ENCODE data around the gene CIBAR2.
A peak's percentile ranks its signal among the peaks of the same experiment; 100 is the strongest.
"Not testable (repeated sequence)": the region's sequence is repeated elsewhere in the genome, so short reads cannot be mapped to it uniquely, and the experiment has no call there.

The CIBAR2 gene

GRCh38 chr16:85065099-85065498 is 47.2 kb downstream of the CIBAR2 start:
- no peak for DNase-seq (ENCODE audit: extremely low read depth in 1 of 2, low read depth in 1 of 2)

GRCh38 chr16:85064186-85064585 is 48.1 kb downstream of the CIBAR2 start:
- no peak for DNase-seq (ENCODE audit: extremely low read depth in 1 of 2, low read depth in 1 of 2)

GRCh38 chr16:85062845-85063244 is 49.4 kb downstream of the CIBAR2 start:
- DNase-seq (ENCODE audit: extremely low read depth in 1 of 2, low read depth in 1 of 2): no peak

DNA sequence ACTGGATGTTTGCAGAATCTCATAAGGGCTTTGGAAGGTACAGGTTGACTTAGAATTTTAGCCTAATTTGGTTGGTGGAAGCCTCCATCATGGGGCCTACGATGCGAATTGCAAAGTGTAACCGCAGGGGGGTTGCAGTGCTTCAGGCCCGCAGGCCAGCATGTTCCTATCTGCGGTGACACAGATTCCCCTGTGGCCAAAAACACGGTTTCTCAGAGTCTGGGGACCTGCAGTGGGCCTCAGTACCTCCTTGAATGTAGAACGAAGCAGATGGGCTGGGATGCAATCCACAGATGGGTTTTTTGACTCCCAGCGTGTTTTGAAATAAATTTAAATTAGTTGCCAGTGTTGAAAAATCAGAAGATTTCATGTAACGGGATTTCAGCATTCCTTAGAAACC is 49.9 kb downstream of the CIBAR2 start:
- no peak for DNase-seq (ENCODE audit: extremely low read depth in 1 of 2, low read depth in 1 of 2)

GRCh38 chr16:85061566-85061965 is 50.7 kb downstream of the CIBAR2 start:
- DNase-seq (ENCODE audit: extremely low read depth in 1 of 2, low read depth in 1 of 2): no peak

- DNase-seq (ENCODE audit: extremely low read depth in 1 of 2, low read depth in 1 of 2): no peak
Observed at GRCh38 chr16:85058909-85059308, 53.4 kb downstream of the CIBAR2 start.

- no peak for DNase-seq (ENCODE audit: extremely low read depth in 1 of 2, low read depth in 1 of 2)
Observed at GRCh38 chr16:85057948-85058347, 54.3 kb downstream of the CIBAR2 start.

- DNase-seq (ENCODE audit: extremely low read depth in 1 of 2, low read depth in 1 of 2): no peak
Observed at GRCh38 chr16:85057212-85057889, 54.9 kb downstream of the CIBAR2 start.

- DNase-seq (ENCODE audit: extremely low read depth in 1 of 2, low read depth in 1 of 2): no peak
Observed at GRCh38 chr16:85056211-85056748, 56.0 kb downstream of the CIBAR2 start.

DNA sequence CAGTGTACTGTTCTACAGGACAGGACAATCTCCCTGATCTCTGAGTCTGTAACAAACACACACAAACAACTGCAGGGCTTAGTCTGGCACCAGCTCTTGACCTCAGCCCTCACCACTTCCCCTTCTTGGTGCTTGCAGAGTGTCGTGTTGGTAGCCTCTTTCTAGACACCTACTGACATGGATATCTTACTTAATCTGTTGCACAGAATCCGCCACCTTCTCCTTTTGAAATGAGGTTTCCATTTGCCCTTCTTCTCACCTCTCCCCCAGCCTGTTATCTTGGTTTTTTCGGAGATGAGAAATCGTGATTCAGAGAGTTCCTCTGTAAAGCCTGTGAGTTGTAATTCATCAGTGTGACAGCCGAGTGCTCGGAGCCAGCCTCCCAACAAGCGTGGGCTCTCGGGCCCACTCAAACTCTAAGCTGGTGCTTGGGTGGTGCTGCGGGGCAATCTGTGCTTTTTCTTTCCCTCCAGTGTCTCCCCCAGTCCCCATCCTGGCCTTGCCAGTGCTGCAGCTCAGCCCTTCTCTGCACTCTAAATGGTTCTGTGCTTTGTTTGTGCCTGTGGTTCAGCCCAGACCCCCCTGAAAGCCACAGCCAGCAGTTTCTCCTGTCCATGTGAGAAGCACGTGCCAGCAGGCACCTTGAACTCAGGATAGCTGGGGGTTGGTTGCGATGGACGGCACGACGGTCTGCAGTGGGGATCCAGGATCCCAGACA is 56.6 kb downstream of the CIBAR2 start:
- DNase-seq (ENCODE audit: extremely low read depth in 1 of 2, low read depth in 1 of 2): peak; percentile 33 to 74

DNA sequence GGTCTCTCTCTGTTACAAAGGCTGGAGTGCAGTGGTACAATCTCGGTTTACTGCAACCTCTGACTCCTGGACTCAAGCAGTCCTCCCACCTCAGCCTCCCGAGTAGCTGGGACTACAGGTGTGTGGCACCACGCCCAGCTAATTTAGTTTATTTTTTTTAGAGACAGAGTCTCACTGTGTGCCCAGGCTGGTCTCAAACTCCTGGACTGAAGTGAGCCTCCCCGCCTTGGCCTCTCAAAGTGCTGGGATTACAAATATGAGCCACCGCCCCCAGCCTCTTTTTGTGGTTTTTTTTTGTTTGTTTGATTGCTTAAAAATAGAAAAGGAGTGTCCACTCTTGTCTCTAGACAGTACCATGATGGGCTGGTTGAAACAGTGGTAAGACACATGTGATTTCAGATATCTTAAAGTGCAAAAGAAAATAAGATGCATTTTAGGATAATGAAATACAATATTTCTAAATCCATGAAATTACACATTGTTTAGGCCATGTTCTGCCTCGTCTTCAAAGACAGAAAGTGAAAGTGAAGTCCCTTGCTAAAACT is 57.3 kb downstream of the CIBAR2 start:
- no peak for DNase-seq (ENCODE audit: extremely low read depth in 1 of 2, low read depth in 1 of 2)

- not testable (repeated sequence) for DNase-seq (ENCODE audit: extremely low read depth in 1 of 2, low read depth in 1 of 2)
Observed at GRCh38 chr16:85054321-85054720, 58.0 kb downstream of the CIBAR2 start.

- no peak for DNase-seq (ENCODE audit: extremely low read depth in 1 of 2, low read depth in 1 of 2)
Observed at GRCh38 chr16:85052536-85052935, 59.7 kb downstream of the CIBAR2 start.

GRCh38 chr16:85051683-85052082 is 60.6 kb downstream of the CIBAR2 start:
- no peak for DNase-seq (ENCODE audit: extremely low read depth in 1 of 2, low read depth in 1 of 2)

GRCh38 chr16:85051067-85051581 is 61.1 kb downstream of the CIBAR2 start:
- no peak for DNase-seq (ENCODE audit: extremely low read depth in 1 of 2, low read depth in 1 of 2)

DNA sequence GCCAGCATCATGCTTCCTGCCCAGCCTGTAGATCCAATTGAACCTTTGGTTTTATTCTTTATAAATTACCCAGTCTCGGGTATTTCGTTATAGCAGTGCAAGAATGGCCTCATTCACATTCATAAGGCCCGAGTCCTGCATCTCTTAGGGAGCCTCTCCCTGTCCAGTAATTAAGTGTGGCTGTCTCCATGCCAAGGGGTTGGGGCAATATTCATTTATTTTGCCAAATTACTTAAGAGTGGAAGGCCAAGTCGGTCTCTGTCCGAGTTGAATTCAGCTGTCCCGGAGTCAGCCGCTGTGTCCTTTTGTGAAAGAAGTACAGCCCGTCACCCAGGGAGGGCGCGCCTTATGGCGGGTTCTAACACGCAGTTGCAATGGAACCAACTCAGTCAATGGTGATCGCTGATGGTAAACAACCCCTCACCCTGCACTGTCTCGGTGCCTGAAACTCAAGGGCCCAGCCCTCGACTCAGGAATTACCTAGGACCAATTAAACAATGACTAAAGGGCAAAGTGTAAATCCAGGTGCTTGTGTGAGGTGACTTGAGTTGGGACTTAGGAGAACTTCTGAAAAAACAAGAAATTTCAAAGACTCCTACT is 62.5 kb downstream of the CIBAR2 start:
- DNase-seq (ENCODE audit: extremely low read depth in 1 of 2, low read depth in 1 of 2): no peak

DNA sequence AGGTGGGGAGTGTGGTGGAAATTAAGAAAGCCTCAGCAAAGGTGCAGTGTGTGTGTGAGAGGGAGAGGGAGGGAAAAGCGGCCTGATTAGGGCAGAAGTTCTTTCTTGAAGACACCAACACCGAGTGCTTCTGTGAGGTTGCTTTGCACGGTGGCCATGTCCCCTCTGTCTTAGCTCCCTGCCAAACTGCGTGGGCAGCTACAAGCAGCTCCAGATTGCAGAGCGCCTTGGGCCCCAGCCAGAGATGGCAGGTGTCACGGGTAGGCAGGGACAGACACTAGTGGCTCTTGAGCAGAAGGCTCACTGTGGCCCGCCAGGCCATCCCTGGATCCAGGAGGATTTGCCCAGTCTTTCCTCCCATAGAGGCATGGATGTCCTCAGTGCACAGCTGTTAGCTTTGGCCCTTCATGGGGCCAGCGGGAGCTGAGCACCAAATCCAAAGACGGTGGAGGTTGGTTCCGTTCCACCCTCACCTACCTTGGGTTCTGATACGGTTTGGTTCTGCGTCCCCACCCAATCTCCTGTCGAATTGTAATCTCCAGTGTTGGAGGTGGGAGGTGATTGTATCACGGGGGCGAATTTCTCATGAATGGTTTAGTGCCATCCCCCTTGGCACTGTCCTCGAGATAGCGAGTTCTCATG is 63.2 kb downstream of the CIBAR2 start:
- no peak for DNase-seq (ENCODE audit: extremely low read depth in 1 of 2, low read depth in 1 of 2)
